Non-pigmented ciliary epithelial cell (primary cell): ENCODE data around the gene WNT1.

Experiments used
- DNase-seq: peaks from one replicate; pipeline ENCODE4 v3.0.0-alpha.2; 2010; ENCODE audit warnings: low read depth

WNT1 gene

DNA sequence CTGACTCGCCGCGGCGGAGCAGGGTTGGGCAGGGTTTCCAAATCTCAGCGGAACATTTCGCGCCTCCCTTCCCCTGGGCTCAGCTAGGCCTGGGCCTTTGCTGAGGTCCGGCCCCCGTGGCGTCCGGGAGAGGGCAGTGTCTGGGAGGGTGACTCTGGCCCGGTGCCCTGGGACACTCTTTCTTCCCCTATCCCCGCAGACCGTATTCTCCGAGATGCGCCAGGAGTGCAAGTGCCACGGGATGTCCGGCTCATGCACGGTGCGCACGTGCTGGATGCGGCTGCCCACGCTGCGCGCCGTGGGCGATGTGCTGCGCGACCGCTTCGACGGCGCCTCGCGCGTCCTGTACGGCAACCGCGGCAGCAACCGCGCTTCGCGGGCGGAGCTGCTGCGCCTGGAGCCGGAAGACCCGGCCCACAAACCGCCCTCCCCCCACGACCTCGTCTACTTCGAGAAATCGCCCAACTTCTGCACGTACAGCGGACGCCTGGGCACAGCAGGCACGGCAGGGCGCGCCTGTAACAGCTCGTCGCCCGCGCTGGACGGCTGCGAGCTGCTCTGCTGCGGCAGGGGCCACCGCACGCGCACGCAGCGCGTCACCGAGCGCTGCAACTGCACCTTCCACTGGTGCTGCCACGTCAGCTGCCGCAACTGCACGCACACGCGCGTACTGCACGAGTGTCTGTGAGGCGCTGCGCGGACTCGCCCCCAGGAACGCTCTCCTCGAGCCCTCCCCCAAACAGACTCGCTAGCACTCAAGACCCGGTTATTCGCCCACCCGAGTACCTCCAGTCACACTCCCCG lies 3.0 kb downstream of the WNT1 start:
- no peak for DNase-seq

DNA sequence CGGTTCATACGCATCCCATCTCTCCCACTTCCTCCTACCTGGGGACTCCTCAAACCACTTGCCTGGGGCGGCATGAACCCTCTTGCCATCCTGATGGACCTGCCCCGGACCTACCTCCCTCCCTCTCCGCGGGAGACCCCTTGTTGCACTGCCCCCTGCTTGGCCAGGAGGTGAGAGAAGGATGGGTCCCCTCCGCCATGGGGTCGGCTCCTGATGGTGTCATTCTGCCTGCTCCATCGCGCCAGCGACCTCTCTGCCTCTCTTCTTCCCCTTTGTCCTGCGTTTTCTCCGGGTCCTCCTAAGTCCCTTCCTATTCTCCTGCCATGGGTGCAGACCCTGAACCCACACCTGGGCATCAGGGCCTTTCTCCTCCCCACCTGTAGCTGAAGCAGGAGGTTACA lies 3.6 kb downstream of the WNT1 start:
- no peak for DNase-seq

DNA sequence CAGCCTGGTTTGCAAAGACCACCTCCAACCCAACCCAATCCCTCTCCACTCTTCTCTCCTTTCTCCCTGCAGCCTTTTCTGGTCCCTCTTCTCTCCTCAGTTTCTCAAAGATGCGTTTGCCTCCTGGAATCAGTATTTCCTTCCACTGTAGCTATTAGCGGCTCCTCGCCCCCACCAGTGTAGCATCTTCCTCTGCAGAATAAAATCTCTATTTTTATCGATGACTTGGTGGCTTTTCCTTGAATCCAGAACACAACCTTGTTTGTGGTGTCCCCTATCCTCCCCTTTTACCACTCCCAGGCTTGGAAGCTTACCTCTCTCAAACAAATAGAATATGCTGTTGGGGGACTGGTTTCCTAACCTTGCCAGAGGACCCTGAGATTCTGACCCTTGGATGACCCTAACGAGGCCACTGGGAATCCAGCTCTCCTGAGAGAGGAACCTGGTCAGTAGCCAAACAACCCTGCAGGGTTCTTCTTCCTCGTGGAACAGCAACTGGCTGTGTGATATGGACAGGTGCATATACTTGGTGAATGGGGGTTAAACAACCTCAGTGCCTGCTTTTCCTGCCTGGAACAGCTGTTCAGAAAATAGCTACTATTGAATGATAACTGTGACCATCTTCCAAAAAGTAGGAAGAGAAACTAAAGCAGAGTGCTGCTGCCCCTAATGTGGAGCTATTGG lies 4.4 kb downstream of the WNT1 start:
- no peak for DNase-seq

DNA sequence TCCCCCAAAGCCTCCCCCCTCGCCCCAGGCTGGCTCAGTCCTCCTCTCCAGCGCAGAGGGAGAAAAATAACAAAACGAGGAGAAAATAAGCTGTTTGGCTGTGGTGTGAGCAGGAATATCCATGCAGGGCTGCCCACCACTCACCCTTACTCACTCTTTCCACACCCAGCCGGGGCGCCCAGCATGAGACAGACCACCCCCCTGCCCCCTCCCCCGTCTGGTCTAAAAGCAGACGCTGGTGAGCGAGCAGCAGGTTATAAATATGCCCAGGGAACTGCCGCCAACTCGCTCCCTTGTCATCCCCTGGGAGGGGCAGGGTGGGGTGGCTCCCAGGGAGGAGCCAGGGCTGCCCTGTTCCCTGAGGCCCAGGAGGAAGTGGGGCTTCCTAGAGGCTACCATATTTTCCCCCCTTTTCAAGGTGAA lies 7.4 kb downstream of the WNT1 start:
- no peak for DNase-seq

DNA sequence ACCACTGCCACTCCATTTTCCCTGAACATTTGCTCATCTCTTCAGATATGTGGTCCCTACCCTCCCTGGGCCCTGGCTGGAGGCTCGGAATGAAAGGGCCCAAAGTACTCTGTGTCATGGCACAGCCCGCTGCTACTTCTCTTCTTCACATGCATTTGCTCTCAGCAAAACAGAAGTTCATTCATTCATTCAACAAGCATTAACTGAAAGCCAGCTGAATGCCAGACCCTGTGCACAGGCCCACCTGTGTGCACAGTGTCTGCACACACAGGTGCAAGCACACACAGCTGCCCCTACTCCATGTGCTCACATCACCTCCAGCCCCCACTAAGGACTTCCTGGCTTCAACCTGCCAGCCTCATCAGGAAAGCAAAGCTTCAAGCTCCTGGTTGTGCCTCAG lies 7.8 kb downstream of the WNT1 start:
- DNase-seq: no peak

DNA sequence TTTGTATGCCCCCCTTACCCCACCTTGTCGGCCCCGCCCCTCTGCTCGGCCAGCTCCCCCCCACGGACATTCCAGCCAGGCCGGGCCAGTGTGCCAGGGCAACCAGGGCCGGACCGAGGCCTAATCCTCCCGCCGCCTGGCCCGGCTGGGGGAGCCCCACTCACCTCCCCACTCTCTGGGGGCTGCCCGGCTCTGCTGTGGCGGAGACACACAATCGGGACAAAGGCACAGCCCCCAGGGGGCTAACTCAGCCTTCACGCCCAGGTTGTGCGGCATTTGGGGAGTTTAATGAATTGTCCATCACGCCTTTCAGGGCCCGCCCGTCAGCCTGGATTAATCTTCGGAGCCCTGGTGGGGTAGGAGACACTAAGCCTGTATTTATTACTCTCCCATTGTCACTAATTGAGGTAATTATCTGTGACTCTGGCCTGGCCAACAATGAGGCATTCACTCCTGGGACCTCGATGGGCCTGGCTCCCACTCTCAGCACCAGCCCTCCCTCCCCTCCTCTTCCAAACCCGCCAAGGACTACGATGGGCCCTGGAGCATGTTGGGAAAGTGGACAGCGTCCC lies 8.7 kb downstream of the WNT1 start:
- no peak for DNase-seq

DNA sequence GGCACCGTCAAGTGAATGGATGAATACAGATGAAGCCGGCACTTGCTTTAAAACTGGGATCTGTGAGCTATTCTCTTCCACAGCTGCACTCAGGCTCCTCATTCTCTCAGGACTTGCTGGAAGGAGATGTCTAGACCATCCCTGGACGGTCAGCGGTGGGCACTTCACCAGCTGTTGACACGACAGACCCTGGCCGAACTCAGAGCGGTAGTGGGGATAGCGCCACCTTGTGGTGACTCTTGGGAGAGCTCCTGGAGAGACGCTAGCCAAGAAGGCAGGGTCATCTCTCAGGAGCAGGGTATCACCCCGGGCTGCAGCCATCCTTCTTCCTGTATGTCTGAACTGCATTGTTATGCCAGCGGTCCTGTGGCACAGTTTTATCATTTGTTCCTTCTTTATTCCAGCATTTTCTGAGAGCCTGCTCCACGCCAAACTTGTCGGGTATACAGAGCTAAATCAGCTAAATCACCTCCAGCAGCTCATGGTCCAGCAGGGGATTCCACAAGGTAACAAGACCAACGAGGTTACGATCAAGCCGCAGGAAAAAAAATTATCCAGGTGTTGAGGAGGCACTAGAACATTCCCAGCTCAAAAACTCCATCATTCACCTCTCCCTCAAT lies 10.0 kb downstream of the WNT1 start:
- DNase-seq: no peak

DNA sequence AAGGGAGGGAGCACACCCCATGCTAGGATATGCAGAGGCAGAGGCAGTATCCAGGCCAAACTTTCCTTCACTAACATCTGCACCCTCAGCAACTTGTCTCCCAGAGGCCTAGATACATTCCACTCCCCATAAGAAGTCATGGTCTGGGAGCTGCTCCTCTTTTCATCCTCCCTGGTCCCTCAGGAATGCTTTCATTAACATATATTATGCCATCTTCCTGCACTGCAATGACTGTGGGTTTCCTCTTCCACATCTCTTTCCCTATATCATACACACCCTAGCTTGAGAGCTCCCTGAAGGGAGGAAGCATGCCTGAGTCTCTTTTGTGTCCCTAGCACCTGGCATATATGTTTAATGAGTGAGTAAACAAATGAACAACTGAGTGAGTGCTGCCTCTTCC lies 12.4 kb downstream of the WNT1 start:
- no peak for DNase-seq

DNA sequence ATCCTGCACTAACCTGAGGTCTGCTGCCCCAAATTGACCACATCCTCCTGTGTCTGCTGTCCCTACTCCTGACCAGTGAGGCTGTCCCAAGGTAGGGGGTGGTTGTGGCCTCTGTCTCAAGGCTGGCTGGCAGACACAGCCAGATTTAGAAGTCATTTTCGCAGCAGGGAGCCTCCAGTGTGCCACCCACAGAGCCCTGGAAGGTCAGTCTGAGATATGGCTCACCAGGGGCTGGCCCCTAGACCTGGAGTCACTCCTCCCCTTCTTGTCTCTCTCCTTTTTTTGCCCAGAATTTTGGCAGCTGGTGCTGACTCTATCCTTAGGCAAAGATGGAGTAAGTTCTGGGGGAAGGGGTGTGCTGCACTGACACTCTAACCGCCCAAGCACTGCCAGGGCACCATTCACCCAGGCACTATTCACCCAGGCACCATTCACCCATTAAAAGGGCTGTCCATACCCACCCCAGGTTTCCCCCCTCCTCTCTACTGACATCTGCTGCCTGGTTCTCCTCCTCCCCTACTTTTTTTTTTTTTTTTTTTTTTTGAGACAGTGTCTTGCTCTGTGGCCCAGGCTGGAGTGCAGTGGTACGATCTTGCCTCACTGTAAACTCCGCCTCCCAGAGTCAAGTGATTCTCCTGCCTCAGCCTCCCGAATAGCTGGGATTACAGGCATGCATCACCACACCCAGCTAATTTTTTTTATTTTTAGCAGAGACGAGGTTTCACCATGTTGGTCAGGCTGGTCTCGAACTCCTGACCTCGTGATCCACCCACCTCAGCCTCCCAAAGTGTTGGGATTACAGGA lies 13.3 kb downstream of the WNT1 start:
- DNase-seq: no peak

DNA sequence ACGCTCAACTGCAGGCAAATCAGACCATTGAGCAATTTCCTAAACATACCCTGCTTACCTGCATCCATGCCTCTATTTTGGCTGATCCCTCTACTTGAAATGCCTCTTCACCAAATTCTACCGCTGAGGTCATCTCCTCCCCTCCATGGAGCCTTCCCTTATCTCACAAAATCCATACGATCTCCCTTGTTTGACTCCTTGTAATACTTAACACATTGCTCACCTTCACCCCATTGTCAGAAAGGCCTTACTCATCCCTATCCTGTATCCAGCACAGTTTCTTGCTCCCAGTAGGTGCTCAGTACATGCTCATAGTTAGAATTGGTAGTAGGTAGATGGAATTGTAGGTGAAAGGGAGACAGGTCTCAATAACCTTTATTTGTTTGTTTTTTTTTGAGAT lies 15.7 kb downstream of the WNT1 start:
- DNase-seq: no peak

DNA sequence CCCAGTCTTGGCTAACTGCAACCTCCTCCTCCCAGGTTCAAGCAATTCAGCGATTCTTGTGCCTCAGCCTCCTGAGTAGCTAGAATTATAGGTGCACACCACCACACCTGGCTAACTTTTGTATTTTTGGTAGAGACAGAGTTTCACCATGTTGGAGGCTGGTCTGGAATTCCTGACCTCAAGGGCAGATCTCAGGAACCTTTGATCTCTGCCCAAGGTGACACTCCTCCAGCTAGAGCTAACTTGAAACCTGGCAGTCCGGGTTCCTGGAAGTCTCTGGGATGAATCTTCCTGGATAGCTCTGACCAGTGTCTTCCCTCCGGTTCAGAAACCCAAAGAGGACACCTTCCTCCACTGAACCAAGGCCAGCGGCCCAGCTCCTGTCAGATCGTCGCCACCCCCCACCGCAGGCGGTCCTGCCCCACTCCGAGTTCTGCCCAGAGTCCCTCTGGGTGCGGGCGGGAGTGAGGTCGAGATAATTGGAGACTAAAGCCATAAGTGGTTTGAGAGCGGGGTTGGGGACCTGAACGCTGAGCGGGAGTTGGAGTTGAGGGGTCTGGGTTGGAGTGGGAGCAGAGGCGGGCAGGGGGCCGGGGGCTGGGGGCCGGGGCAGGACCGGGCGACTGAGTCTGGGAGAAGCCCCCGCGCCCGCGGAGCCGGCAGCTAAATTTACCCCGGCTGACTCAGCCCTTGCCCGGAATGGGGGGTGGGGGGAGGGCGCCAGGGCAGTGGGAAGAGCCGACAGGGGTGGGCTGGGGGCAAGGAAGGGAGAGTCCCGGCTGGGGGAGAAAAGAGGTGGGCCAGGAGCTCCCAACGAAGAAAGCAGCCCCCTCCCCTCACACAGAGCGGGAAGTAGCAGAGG lies 16.3 kb downstream of the WNT1 start:
- DNase-seq: no peak

DNA sequence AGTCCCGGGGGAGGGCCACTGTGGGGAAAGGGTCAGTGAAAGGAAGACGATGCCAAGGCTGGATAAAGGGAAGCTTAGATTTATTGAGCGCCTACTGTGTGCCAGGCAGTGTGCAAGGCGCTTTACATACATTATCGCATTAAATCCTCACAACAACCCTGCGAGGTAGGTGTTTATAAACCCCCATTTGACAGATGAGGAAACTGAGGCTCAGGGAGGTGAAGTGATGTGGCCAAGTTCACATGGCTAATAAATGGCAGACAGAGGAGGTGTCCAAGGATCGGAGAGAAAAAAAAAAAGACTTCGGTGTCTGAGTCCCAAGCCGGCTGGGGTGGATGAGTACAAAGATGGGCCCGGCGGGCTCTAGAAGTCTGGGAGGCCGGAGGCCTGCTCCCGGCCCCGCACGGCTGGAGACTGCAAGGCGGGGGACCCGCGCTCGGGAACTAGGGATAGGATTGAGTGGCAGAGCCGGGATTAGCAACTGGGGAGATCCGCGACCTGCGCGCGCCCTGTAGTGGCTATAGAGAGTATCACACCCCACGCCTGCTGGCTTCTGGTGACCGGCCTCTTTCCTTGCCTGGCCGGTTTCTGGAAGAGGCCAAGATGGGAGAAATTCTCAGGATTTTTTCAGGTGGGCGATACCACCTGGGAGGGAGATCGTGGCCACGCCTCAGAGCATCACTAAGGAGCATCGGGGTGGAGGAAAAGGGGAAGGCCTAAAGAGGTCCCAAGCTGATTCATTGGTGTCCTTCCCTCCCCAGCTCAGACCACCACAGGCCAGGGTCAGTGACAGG lies 17.2 kb downstream of the WNT1 start:
- DNase-seq: no peak

DNA sequence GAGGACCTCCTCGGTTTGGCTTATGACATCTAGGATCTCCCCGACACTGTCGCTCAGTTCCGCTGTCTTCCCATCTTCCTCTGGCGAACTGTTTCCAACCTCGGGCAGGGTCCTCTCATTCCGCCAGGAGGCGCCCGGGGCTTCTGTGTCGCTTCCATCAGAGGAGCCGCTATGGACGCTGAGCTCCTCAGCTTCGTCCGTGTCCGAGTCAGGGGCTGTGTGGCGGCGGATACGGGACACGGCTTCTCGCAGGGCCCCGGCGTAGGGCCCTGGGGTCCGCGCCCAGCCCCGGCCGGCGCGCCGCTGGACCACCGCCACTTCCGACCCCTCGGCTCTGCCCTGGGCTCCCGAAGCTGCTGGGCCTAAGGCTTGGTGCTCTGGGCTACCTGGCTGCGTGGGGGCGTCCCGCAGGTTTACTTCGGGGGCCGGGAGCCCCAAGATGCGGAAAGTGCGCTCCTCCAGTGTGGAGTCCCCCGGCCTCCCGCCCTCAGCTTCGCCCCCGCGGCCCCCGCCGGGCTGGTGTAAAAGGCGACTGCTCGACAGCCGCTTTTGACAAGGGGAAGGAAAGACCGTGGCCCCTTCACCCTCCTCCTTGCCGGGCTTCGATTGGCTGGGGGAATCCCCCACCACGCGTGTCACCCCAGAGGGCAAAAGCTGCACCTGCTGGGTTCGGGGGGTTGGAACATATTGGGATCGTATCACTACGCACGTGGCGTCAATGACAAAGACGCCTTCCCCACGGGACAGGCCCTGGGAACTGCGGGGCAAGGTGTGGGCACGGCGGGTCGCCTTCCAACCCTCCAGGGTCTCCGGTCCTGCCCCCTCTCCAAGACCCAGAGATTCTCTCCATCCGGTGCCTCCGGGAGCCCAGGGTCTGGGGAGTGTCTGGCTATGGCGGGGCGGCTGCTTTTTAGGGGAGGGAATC lies 18.9 kb downstream of the WNT1 start:
- DNase-seq: no peak

DNA sequence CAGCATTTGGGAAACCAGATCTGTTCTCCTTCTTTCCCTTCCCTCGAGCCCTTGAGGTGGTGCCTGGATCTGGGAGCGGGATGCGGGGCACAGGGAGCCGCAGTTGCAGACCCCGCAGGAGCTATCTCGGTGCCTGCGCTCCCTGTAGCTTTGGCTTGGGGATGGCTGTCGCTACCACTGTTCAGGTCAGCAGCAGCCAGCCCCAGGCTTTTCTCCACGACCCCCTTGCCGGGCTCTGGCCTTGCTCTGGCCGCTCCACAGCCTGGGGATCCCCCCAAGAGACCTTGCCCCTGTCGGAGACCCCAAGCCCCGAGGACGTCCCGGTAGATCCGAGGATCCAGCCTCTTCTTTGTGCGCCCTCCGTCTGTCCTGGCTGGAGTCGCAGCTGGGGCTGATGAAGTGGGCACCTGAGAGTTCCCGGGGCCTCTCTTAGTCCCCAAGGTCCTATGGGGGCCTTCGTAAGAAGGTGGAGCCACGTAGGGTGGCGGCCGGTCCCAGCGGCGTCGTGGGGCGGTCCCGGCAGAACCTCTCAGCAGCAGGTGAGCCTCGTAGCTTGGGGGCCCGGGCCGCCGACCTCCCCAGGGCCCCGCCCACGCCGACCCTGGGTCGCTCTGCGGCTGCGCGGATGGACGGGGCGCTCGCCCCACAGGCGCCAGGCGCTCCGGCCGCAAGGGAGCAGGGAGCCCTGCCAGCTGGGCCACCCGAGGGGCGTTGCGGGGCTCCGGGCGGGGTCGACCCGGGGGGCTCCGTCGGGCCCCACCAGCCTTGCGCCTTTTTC lies 19.8 kb downstream of the WNT1 start:
- no peak for DNase-seq

DNA sequence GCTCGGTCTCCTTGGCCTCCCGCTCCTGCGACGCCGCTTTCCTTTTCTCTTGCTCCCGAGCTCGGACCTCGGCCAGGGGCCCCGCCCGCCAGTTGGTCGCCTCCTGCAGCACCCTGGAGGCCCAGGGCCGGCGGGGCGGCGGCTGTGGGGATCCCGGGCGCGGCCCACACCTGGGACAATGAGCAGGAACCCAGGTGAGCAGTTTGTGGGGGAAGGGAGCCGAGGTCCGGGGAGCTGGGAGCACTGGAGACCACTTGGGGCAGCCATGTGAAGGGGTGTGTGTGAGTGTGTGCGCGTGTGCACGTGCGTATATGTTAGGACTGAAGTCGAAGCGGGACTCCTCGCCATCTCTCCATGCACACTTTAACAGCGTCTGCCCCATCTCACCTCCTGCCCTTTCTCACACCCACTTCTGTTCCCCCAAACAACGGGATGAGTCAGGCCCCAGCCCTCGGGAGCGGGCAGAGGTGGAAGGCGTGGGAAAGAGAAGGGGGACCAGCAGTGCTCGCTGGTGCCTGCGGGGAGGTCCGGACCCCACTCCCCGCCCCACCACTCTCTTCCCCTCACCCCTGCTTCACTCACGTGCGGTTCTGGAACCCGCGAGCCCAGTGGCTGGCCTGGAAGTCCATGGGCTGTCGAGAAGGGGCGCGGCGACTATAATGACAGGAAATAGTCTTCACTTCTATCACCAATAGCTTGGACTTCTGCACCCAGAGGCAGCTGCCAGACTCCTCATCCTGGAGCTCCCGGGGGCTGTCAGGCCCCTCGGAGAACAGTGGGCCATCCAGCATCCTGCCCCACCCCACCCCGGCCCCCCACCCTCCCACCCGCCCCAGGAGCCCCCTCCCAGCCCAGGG lies 20.6 kb downstream of the WNT1 start:
- DNase-seq: no peak

DNA sequence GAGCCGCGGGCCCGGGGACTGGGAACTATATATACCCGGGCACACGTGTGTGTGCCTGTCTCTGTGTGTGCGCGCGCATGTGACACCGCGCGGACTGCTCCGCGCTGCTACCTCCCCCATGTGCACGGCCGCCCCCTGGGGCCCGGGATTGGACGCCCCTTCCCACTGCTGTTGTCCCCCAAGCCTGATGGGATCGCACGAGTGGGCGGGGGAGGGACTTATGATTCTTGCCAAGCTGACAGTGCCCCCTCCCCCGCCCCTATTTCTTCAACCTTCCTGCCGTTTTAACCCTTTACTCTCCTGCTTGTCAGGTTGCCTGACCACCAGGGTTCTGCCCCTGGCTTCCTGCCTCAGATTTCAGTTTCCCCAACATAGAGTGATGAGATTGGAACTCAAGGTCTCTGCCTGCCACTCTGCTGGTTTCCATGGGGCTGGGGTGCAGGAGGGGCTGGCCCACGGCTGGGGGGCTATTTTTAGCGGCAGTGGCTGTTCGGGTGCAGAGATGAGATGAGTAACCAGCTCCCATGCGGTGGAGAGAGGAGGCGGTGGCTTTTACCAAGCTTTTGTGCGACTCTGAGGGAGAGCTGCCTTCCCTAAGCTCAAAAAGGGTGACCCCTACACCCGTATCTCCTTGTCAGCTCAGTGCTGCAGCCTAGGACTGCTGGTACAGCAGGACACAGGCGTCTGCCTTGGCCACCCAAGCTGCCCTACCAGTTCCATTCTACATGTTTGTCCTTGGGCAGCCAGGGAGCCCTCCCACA lies 21.4 kb downstream of the WNT1 start, which contains the start of gene DDN:
DDN (minus strand) TSS at position 5 of the 761 bp plus-strand sequence. CDS start 88 bp downstream, outside the sequence.
- DNase-seq: no peak

DNA sequence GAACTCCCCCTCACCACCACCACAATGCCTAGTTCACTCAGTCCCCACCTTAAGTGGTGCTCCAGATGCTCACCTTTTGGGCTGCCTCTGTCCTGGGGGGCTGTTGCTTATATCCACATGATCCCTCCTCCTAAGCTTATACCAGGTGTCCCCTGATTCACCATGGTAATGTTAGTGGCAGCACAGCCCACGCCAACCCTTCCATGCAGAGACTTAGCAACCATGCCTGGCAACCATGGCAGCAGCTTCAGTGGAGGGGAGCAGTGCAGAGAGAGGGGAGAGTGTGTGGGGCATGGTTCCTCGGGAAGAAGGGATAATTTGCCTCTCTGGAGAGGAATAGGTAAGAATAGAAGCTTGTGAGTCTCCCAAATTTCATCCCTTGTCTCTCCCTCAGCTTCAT lies 22.2 kb downstream of the WNT1 start:
- no peak for DNase-seq
